Muscle layer of duodenum (tissue), 2 donors: ENCODE measurements around the gene KCNF1.

Experiments used
- H3K27ac ChIP-seq: one replicate; pipeline ENCODE4 v1.7.0; 2013; ENCODE audit warnings: mild to moderate bottlenecking, low read length
- H3K27me3 ChIP-seq: one replicate; pipeline ENCODE4 v1.7.0; 2013; ENCODE audit warnings: low read depth, mild to moderate bottlenecking, control low read depth, low read length
- H3K36me3 ChIP-seq, 2 donors: one replicate each; pipeline ENCODE4 v1.7.0; 2013; ENCODE audit warnings: low read length in 2 of 2, control low read depth in 1 of 2, mild to moderate bottlenecking in 1 of 2; ENCODE audit not compliant: insufficient read depth in 2 of 2, control insufficient read depth in 1 of 2
- H3K4me1 ChIP-seq, 2 donors: one replicate each; pipeline ENCODE4 v1.7.0; 2013; ENCODE audit warnings: low read length in 2 of 2, mild to moderate bottlenecking in 2 of 2, control low read depth in 1 of 2, moderate library complexity in 1 of 2; ENCODE audit not compliant: insufficient read depth in 2 of 2, control insufficient read depth in 1 of 2
- H3K4me3 ChIP-seq, 2 donors: one replicate each; pipeline ENCODE4 v1.7.0; 2013; ENCODE audit warnings: low read length in 2 of 2, low read depth in 1 of 2, mild to moderate bottlenecking in 1 of 2
- H3K9me3 ChIP-seq, 2 donors: one replicate each; pipeline ENCODE4 v1.7.0; 2013; ENCODE audit warnings: low read length in 2 of 2, control low read depth in 1 of 2, mild to moderate bottlenecking in 1 of 2; ENCODE audit not compliant: control insufficient read depth in 1 of 2
- donor health status: healthy.

The KCNF1 gene

GRCh38 chr2:10924859-10925258 is 13.1 kb downstream of the KCNF1 start:
- H3K4me3 ChIP-seq = no peak overlapping the region
- no peaks in the 10 kb centered on the region for H3K36me3 ChIP-seq
- no peaks in the 10 kb centered on the region for H3K27me3 ChIP-seq
- no peaks in the 10 kb centered on the region for H3K4me1 ChIP-seq
- no peak overlapping the region for H3K27ac ChIP-seq
- H3K9me3 ChIP-seq = no peaks in the 10 kb centered on the region

- no peaks in the 10 kb centered on the region for H3K9me3 ChIP-seq
- H3K4me3 ChIP-seq = no peak overlapping the region
- no peaks in the 10 kb centered on the region for H3K4me1 ChIP-seq
- H3K36me3 ChIP-seq = no peaks in the 10 kb centered on the region
- H3K27me3 ChIP-seq = no peaks in the 10 kb centered on the region
- H3K27ac ChIP-seq = no peak overlapping the region
Observed at GRCh38 chr2:10926191-10926820, 14.6 kb downstream of the KCNF1 start.

- Histone ChIP-seq H3K36me3 (no peaks in the 10 kb centered on the region), H3K4me1 (no peaks in the 10 kb centered on the region), H3K27me3 (no peaks in the 10 kb centered on the region), H3K9me3 (no peaks in the 10 kb centered on the region), H3K4me3 (no peak overlapping the region), H3K27ac (no peak overlapping the region)
Observed at GRCh38 chr2:10930721-10931516, 19.2 kb downstream of the KCNF1 start.

- no peaks in the 10 kb centered on the region for H3K9me3 ChIP-seq
- no peaks in the 10 kb centered on the region for H3K4me1 ChIP-seq
- no peaks in the 10 kb centered on the region for H3K36me3 ChIP-seq
- no peaks in the 10 kb centered on the region for H3K27me3 ChIP-seq
- no peak overlapping the region for H3K27ac ChIP-seq
- H3K4me3 ChIP-seq = no peak overlapping the region
Observed at GRCh38 chr2:10931710-10932255, 20.0 kb downstream of the KCNF1 start.

- H3K9me3 ChIP-seq = no peaks in the 10 kb centered on the region
- H3K4me1 ChIP-seq = no peaks in the 10 kb centered on the region
- H3K27me3 ChIP-seq = no peaks in the 10 kb centered on the region
- no peak overlapping the region for H3K27ac ChIP-seq
- no peak overlapping the region for H3K4me3 ChIP-seq
- H3K36me3 ChIP-seq = no peaks in the 10 kb centered on the region
Observed at GRCh38 chr2:10932345-10933151, 20.8 kb downstream of the KCNF1 start.

- no peaks in the 10 kb centered on the region for H3K36me3 ChIP-seq
- no peak overlapping the region for H3K4me3 ChIP-seq
- H3K27ac ChIP-seq = no peak overlapping the region
- H3K4me1 ChIP-seq = no peaks in the 10 kb centered on the region
- H3K9me3 ChIP-seq = peaks cover 0 to 6% of the 10 kb centered on the region in 2 donors
- no peaks in the 10 kb centered on the region for H3K27me3 ChIP-seq
Observed at GRCh38 chr2:10933700-10934225, 22.0 kb downstream of the KCNF1 start.

GRCh38 chr2:10934308-10934978 is 22.7 kb downstream of the KCNF1 start:
- Histone ChIP-seq H3K36me3 (no peaks in the 10 kb centered on the region), H3K9me3 (peaks cover 0 to 6% of the 10 kb centered on the region in 2 donors), H3K4me3 (no peak overlapping the region), H3K27ac (no peak overlapping the region), H3K27me3 (no peaks in the 10 kb centered on the region), H3K4me1 (no peaks in the 10 kb centered on the region)

GRCh38 chr2:10934979-10935350 is 23.2 kb downstream of the KCNF1 start:
- no peak overlapping the region for H3K27ac ChIP-seq
- H3K36me3 ChIP-seq = no peaks in the 10 kb centered on the region
- H3K27me3 ChIP-seq = no peaks in the 10 kb centered on the region
- no peak overlapping the region for H3K4me3 ChIP-seq
- peaks cover 0 to 6% of the 10 kb centered on the region in 2 donors for H3K9me3 ChIP-seq
- no peaks in the 10 kb centered on the region for H3K4me1 ChIP-seq

GRCh38 chr2:10935366-10935918 is 23.7 kb downstream of the KCNF1 start:
- Histone ChIP-seq H3K9me3 (peaks cover 0 to 6% of the 10 kb centered on the region in 2 donors), H3K27ac (no peak overlapping the region), H3K4me1 (no peaks in the 10 kb centered on the region), H3K4me3 (no peak overlapping the region), H3K27me3 (no peaks in the 10 kb centered on the region), H3K36me3 (no peaks in the 10 kb centered on the region)

GRCh38 chr2:10935953-10936942 is 24.5 kb downstream of the KCNF1 start:
- peaks cover 0 to 6% of the 10 kb centered on the region in 2 donors for H3K9me3 ChIP-seq
- H3K4me3 ChIP-seq = no peak overlapping the region
- H3K4me1 ChIP-seq = no peaks in the 10 kb centered on the region
- H3K36me3 ChIP-seq = no peaks in the 10 kb centered on the region
- H3K27me3 ChIP-seq = no peaks in the 10 kb centered on the region
- H3K27ac ChIP-seq = no peak overlapping the region
